Heart right ventricle (tissue), 16 donors: Measurements from ENCODE around the gene PLXNA2. TPM values are rescaled to one million over a fixed set of nuclear protein-coding genes. Genes with fewer than 3 reads are reported as not detected.

Source experiments
- ATAC-seq, 8 donors: fragments of 200-7000 bp; cut with Tn5 transposase; one replicate each; pipeline ENCODE4 v1.9.1; 2020; ENCODE audit warnings: mild to moderate bottlenecking in 8 of 8, moderate library complexity in 8 of 8, moderate number of reproducible peaks in 1 of 8
- DNase-seq, 2 donors: peaks; one replicate each; pipeline ENCODE4 v3.0.0-alpha.2; 2020
- H3K27ac ChIP-seq, 10 donors: fragments of 200-600 bp; sonication (generic) in 2 of 10; one replicate each; pipeline versions ENCODE4 v1.5.0 to v1.8.0; 2020 to 2022; ENCODE audit warnings: mild to moderate bottlenecking in 3 of 10
- H3K27me3 ChIP-seq, 7 donors: fragments of 200-600 bp; one replicate each; pipeline ENCODE4 v1.8.0; 2021 to 2022; ENCODE audit warnings: mild to moderate bottlenecking in 2 of 7
- H3K36me3 ChIP-seq, 9 donors: fragments of 200-600 bp; sonication (generic) in 1 of 9; one replicate each; pipeline versions ENCODE4 v1.5.0 to v1.8.0; 2020 to 2022; ENCODE audit warnings: mild to moderate bottlenecking in 2 of 9
- H3K4me1 ChIP-seq, 9 donors: fragments of 200-600 bp; sonication (generic) in 1 of 9; one replicate each; pipeline versions ENCODE4 v1.5.0 to v1.8.0; 2020 to 2022; ENCODE audit warnings: mild to moderate bottlenecking in 4 of 9
- H3K4me3 ChIP-seq, 10 donors: fragments of 200-600 bp; sonication (generic) in 2 of 10; one replicate each; pipeline versions ENCODE4 v1.5.0 to v1.8.0; 2020 to 2022; ENCODE audit warnings: mild to moderate bottlenecking in 7 of 10, moderate library complexity in 2 of 10
- H3K9me3 ChIP-seq, 11 donors: fragments of 200-600 bp in 10 of 11; sonication (generic) in 2 of 11; one replicate each; pipeline versions ENCODE4 v1.5.0 to v1.8.0; 2013 to 2022; ENCODE audit warnings: mild to moderate bottlenecking in 2 of 11, control low read depth in 1 of 11, moderate library complexity in 1 of 11
- CTCF ChIP-seq, 9 donors: fragments of 200-600 bp; sonication (generic) in 2 of 9; IDR thresholded peaks; one replicate each; pipeline versions ENCODE4 v1.5.0 to v1.8.0; 2021 to 2022; ENCODE audit warnings: antibody characterized with exemption in 9 of 9, mild to moderate bottlenecking in 5 of 9, moderate library complexity in 1 of 9
- WGBS, 2 donors: extraction: QIAGEN DNeasy Blood & Tissue Kit; methylation state at CpG; one replicate each; pipeline ENCODE4 v1.1.7; 2013; ENCODE audit warnings: inconsistent platforms in 1 of 2; 5-methylcytosine and 5-hydroxymethylcytosine counted together
- intact Hi-C, 10 donors: fragments of 100-400 bp; cut with DNase I; formaldehyde crosslinking; loops; one replicate each; pipeline versions ENCODE4 v1.11.1 to v1.14.2; 2022
- polyA plus RNA-seq, 2 donors: library from polyadenylated mRNA; stranded (reverse); fragments of 200-250 nt; gene quantifications; one replicate each; pipeline ENCODE4 v1.2.3, GENCODE V29; 2013
- total RNA-seq, 10 donors: library from RNA; stranded (reverse); fragmentation: NEBNext Ultra II Directional in 3 of 10; extraction: Animal tissue kit (Norgen Biotek cat#: 25700) in 3 of 10; gene quantifications; one replicate each; pipeline versions ENCODE4 v1.2.1 to v1.2.4, GENCODE V29; 2021 to 2023
- donor health status: Arrhythmogenic right ventricular cardiomyopathy.
- donor health status: ischemic (EF 13 %, LVEDD 7.1; RV severe dilation, severe dysfunction).
- donor health status: healthy with polysubstance abuse.
- donor health status: DM: no; HTN: yes; CAD: no.
- donor health status: DM: no; HTN: no; CAD: no.
- donor health status: ischemic (EF 25% LVEDD 6.9; RV normal size, moderate dysfunction).
- donor health status: ischemic (EF 25% LVEDD 5.7; RV mildly dilated, moderate dysfunction).
- donor health status: healthy.
- donor health status: DM: yes; HTN: yes; CAD: no.
- donor health status: Ischemic cardiomyopathy.
- donor health status: ischemic (EF 35%, LVEDD 5.7; RV mildly dilated, moderate dysfunction).
- donor health status: nonischemic (EF 11% LVEDD 7.7; RV severe dilation, severe dysfunction).
- donor health status: DM: yes; HTN: yes; CAD: no.
- donor health status: PGD.
- donor health status: ischemic (EF 29% LVEDD 5.4; RV normal size, mild dysfunction).
- donor health status: nonischemic (EF 23%, LVEDD 6.1; RV moderate dilation, normal function).

Gene PLXNA2
- total and polyA plus RNA-seq, 12 donors = 6.1 to 31.6 (median 17.9) TPM

DNA sequence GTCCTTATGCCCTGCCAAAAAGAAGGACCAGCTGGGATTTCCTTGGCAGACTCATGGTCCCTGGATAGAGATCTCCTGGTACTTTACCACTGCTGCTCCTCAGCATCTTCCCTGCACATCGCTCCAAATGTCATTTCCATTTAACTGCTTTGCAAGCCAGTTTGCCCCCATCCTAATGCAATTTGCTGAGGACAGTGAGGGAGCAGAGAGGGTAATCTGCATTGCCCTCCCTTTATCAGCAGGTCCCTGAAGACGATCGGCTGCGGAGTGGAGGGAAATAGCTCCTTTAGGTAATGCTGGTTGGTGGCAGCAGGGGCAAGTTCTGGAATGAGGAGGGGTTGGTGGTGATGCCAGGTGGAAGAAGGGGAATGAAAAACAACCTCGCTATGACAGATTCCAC, 2.7 kb downstream of the PLXNA2 start:
- Histone ChIP-seq H3K27me3 (peaks cover 0 to 36% (median 0%) of the 10 kb centered on the region in 7 donors), H3K4me1 (peaks cover 7 to 78% (median 64%) of the 10 kb centered on the region in 9 donors), H3K27ac (peak overlapping the region in 6 of 10 donors; percentile 30 to 98 (median 92)), H3K9me3 (no peaks in the 10 kb centered on the region), H3K4me3 (peak overlapping the region in 9 of 10 donors; percentile 20 to 96 (median 82)), H3K36me3 (peaks cover 0 to 16% (median 0%) of the 10 kb centered on the region in 9 donors)
- no peak for DNase-seq
- no peak for ATAC-seq
- no peak for TF ChIP-seq CTCF (IDR thresholded peaks at IDR 0.05)
- whole genome bisulfite sequencing, 2 donors = 61 to 67% methylated on average over 5 of the region's 5 CpGs
- intact Hi-C loops = loop anchor here in 8 of 10 donors (5.0 to 10.0 kb wide), 9 partner anchors 34 to 407 kb away; no protein-coding TSS in a partner anchor

GRCh38 chr1:208240662-208241355, 3.4 kb downstream of the PLXNA2 start:
- WGBS, 2 donors = 69 to 82% methylated on average over 3 of the region's 3 CpGs
- H3K4me1 ChIP-seq = peaks cover 12 to 85% (median 64%) of the 10 kb centered on the region in 9 donors
- H3K27me3 ChIP-seq = peaks cover 0 to 36% (median 0%) of the 10 kb centered on the region in 7 donors
- intact Hi-C loops = loop anchor here in 8 of 10 donors (5.0 to 10.0 kb wide), 9 partner anchors 34 to 406 kb away; no protein-coding TSS in a partner anchor
- H3K9me3 ChIP-seq = no peaks in the 10 kb centered on the region
- peak overlapping the region in 5 of 10 donors; percentile 42 to 98 (median 93) for H3K27ac ChIP-seq
- H3K4me3 ChIP-seq = peak overlapping the region in 9 of 10 donors; percentile 20 to 96 (median 82)
- no peak for TF ChIP-seq CTCF (IDR thresholded peaks at IDR 0.05)
- ATAC-seq = no peak
- DNase-seq = no peak
- H3K36me3 ChIP-seq = peaks cover 0 to 16% (median 0%) of the 10 kb centered on the region in 9 donors

GRCh38 chr1:208239473-208240381, 4.5 kb downstream of the PLXNA2 start:
- peaks cover 15 to 87% (median 69%) of the 10 kb centered on the region in 9 donors for H3K4me1 ChIP-seq
- ATAC-seq (no peak), DNase-seq (no peak)
- H3K27ac ChIP-seq = peak overlapping the region in 7 of 10 donors; percentile 4 to 98 (median 55)
- no peak for TF ChIP-seq CTCF (IDR thresholded peaks at IDR 0.05)
- WGBS, 2 donors = 78 to 83% methylated on average over 10 of the region's 10 CpGs
- H3K36me3 ChIP-seq = peaks cover 0 to 18% (median 0%) of the 10 kb centered on the region in 9 donors
- H3K9me3 ChIP-seq = no peaks in the 10 kb centered on the region
- intact Hi-C loops = loop anchor here (2.0 to 10.0 kb wide), 13 partner anchors 32 to 405 kb away; no protein-coding TSS in a partner anchor
- H3K4me3 ChIP-seq = peak overlapping the region in 7 of 10 donors; percentile 5 to 96 (median 74)
- peaks cover 0 to 36% (median 0%) of the 10 kb centered on the region in 7 donors for H3K27me3 ChIP-seq
